GM12878 (cell line): ENCODE results near the gene VNN1. TPM values are rescaled to one million over a fixed set of nuclear protein-coding genes. Genes with fewer than 3 reads are reported as not detected.

Experiments
- ATAC-seq: fragments of 200-7000 bp; cut with Tn5 transposase; 3 replicates; pipeline ENCODE4 v1.9.1; 2020; ENCODE audit warnings: mild to moderate bottlenecking, moderate library complexity
- BruUV-seq: library from RNA; stranded (reverse); fragments of 400-500 nt; replicated peaks from 2 replicates; lab custom pipeline; 2021; lab: Mats Ljungman, UMichigan
- CTCF ChIA-PET: fragments of 300-600 bp; sonication (Branson Sonifier 250); formaldehyde crosslinking; extraction: SDS; loops from one replicate; lab custom pipeline; 2021; ENCODE audit warnings: inconsistent platforms; lab: Yijun Ruan, JAX
- POLR2A ChIA-PET: fragments of 350-600 bp; formaldehyde crosslinking; extraction: SDS; loops from one replicate; lab custom pipeline; 2021; ENCODE audit warnings: inconsistent platforms; lab: Charles Lee
- RAD21 ChIA-PET: fragments of 300-600 bp; sonication (Branson Sonifier 250); formaldehyde crosslinking; loops from one replicate; lab custom pipeline; 2023; ENCODE audit warnings: antibody characterized with exemption; ENCODE audit not compliant: unreplicated experiment; lab: Charles Lee
- SMC1A ChIA-PET: fragments of 300-600 bp; sonication (Branson Sonifier 250); formaldehyde crosslinking; loops from one replicate; lab custom pipeline; 2023; ENCODE audit not compliant: unreplicated experiment, uncharacterized antibody; lab: Charles Lee
- DNase-seq: peaks from one replicate; pipeline ENCODE4 v3.0.0-alpha.2; 2011; ENCODE audit warnings: low read depth, low spot score
- FAIRE-seq: peaks from 3 replicates; lab custom pipeline; 2011; peaks lifted over from hg19 to GRCh38; lab: Jason Lieb, UNC
- H2AFZ ChIP-seq: 2 replicates; pipeline ENCODE4 v1.6.0; 2011; ENCODE audit warnings: low read depth, low read length, control low read depth; ENCODE audit not compliant: control insufficient read depth
- H3K27ac ChIP-seq: 2 replicates; pipeline ENCODE4 v1.5.1; 2011; ENCODE audit warnings: control low read depth; ENCODE audit not compliant: control insufficient read depth, insufficient read depth
- H3K27me3 ChIP-seq, 2 experiments: replicated peaks in 1 of 2; 2 replicates each; pipeline versions ENCODE4 v1.6.0 to v1.6.1; 2011; ENCODE audit warnings: low read length in 1 of 2; ENCODE audit not compliant: control insufficient read depth in 2 of 2, insufficient read depth in 2 of 2
- H3K36me3 ChIP-seq, 2 experiments: 2 replicates each; pipeline ENCODE4 v1.5.1; 2011; ENCODE audit warnings: low read length in 1 of 2; ENCODE audit not compliant: control insufficient read depth in 2 of 2, insufficient read depth in 2 of 2
- H3K4me1 ChIP-seq: 2 replicates; pipeline ENCODE4 v1.6.1; 2011; ENCODE audit warnings: mild to moderate bottlenecking, low read length, moderate library complexity, mixed read lengths; ENCODE audit not compliant: control insufficient read depth, insufficient read depth
- H3K4me2 ChIP-seq: 2 replicates; pipeline ENCODE4 v1.6.0; 2011; ENCODE audit warnings: control low read depth; ENCODE audit not compliant: control insufficient read depth, insufficient read depth
- H3K4me3 ChIP-seq: fragments of 200-600 bp; sonication (generic); 2 replicates; pipeline ENCODE4 v1.5.1; 2016
- H3K79me2 ChIP-seq: 2 replicates; pipeline ENCODE4 v1.6.0; 2011; ENCODE audit warnings: low read length; ENCODE audit not compliant: control insufficient read depth, insufficient read depth
- H3K9ac ChIP-seq: 2 replicates; pipeline ENCODE4 v1.8.0; 2011; ENCODE audit warnings: low read length, control low read depth, mixed read lengths; ENCODE audit not compliant: control insufficient read depth, insufficient read depth
- H3K9me3 ChIP-seq: replicated peaks from 3 replicates; pipeline ENCODE4 v1.5.1; 2011; ENCODE audit warnings: mild to moderate bottlenecking, low read length; ENCODE audit not compliant: control insufficient read depth, insufficient read depth
- H4K20me1 ChIP-seq: 2 replicates; pipeline ENCODE4 v1.6.0; 2011; ENCODE audit not compliant: control insufficient read depth, insufficient read depth
- CEBPB ChIP-seq, 2 experiments: fragments of 150-350 bp in 1 of 2; IDR thresholded peaks; 2 replicates each; pipeline ENCODE4 v1.6.1; 2012 to 2014; ENCODE audit warnings: low read depth in 2 of 2, low read length in 2 of 2, borderline replicate concordance in 1 of 2, inconsistent platforms in 1 of 2
- EP300 ChIP-seq, 2 experiments: fragments of 150-350 bp in 1 of 2; IDR thresholded peaks; 2 replicates each; pipeline ENCODE4 v1.6.1; 2011 to 2012; ENCODE audit warnings: low read depth in 2 of 2, low read length in 2 of 2, borderline replicate concordance in 1 of 2, improper control_type of control experiment in 1 of 2, inconsistent platforms in 1 of 2; ENCODE audit not compliant: control insufficient read depth in 1 of 2
- GABPA ChIP-seq: IDR thresholded peaks from 2 replicates; pipeline ENCODE4 v1.6.1; 2014; ENCODE audit warnings: antibody characterized with exemption, low read depth, mild to moderate bottlenecking, inconsistent platforms
- MYC ChIP-seq: IDR thresholded peaks from 2 replicates; pipeline ENCODE4 v1.6.1; 2011; ENCODE audit warnings: mild to moderate bottlenecking, low read length, moderate library complexity, inconsistent platforms; ENCODE audit not compliant: insufficient read depth, insufficient replicate concordance, insufficient read length, severe bottlenecking
- PML ChIP-seq: IDR thresholded peaks from 2 replicates; pipeline ENCODE4 v1.6.1; 2012; ENCODE audit warnings: low read length, inconsistent platforms
- POLR2AphosphoS2 ChIP-seq: IDR thresholded peaks from 2 replicates; pipeline ENCODE4 v1.6.1; 2011; ENCODE audit warnings: low read depth, mild to moderate bottlenecking, low read length, improper control_type of control experiment, moderate library complexity
- TCF12 ChIP-seq: IDR thresholded peaks from 2 replicates; pipeline ENCODE4 v1.6.1; 2011; ENCODE audit warnings: low read depth, mild to moderate bottlenecking, low read length
- ZNF217 ChIP-seq: fragments of 450-650 bp; IDR thresholded peaks from 2 replicates; pipeline ENCODE4 v1.6.1; 2017; ENCODE audit warnings: antibody characterized with exemption, mild to moderate bottlenecking
- WGBS: methylation state at CpG from one replicate; pipeline ENCODE4 v1.1.6; 2016; ENCODE audit warnings: low lambda C conversion rate; ENCODE audit not compliant: insufficient replicate concordance, insufficient coverage; ENCODE audit errors: missing lambda C conversion rate; 5-methylcytosine and 5-hydroxymethylcytosine counted together
- in situ Hi-C: fragments of 300-500 bp; cut with MboI; formaldehyde crosslinking; loops from 9 replicates; pipeline ENCODE4 v1.14.3; 2018; ENCODE audit warnings: mixed read lengths
- intact Hi-C: fragments of 100-400 bp; cut with micrococcal nuclease; formaldehyde crosslinking; loops from one replicate; pipeline ENCODE4 v1.14.2; 2022; ENCODE audit not compliant: unreplicated experiment
- polyA plus RNA-seq, 11 experiments: library from polyadenylated mRNA; depleted of rRNA in 4 of 11; unstranded in 6 of 11; stranded (reverse) in 5 of 11; fragments of >200 nt; fragmentation: Nextera tagmentation in 4 of 11; fragmentation: Illumina TruSeq in 1 of 11; extraction: Ambion mirVana in 4 of 11; extraction: Trizol in 1 of 11; gene quantifications; 1 replicate in 1 of 11; 2 replicates in 10 of 11; pipeline versions ENCODE4 v1.2.1 to v1.2.3, GENCODE V29; 2011 to 2016; ENCODE audit warnings: inconsistent platforms in 2 of 11, missing spikeins in 2 of 11, low read depth in 1 of 11
- total RNA-seq, 4 experiments: library from RNA; depleted of rRNA in 3 of 4; stranded (reverse); fragments of >200 nt in 3 of 4; fragmentation: Illumina TruSeq in 1 of 4; extraction: Trizol in 1 of 4; gene quantifications; 2 replicates each; pipeline versions ENCODE4 v1.2.1 to v1.2.3, GENCODE V29; 2013 to 2021
- TF ChIP-seq, protein P1 (sequence below): IDR thresholded peaks from 2 replicates; pipeline ENCODE4 v1.6.1; 2011; ENCODE audit warnings: borderline replicate concordance, low read depth, mild to moderate bottlenecking, moderate library complexity, low read length; ENCODE audit not compliant: insufficient read depth, poor library complexity, severe bottlenecking
- TF ChIP-seq, protein P2 (sequence below): fragments of 450-650 bp; IDR thresholded peaks from 2 replicates; pipeline ENCODE4 v1.6.1; 2017; ENCODE audit warnings: mild to moderate bottlenecking, low read depth, inconsistent platforms; ENCODE audit not compliant: poor library complexity, severe bottlenecking
- TF ChIP-seq, protein P3 (sequence below): fragments of 450-650 bp; IDR thresholded peaks from 2 replicates; pipeline ENCODE4 v1.6.1; 2017; ENCODE audit warnings: mild to moderate bottlenecking, moderate library complexity
- TF ChIP-seq, protein P4 (sequence below), 3 experiments: IDR thresholded peaks in 2 of 3; conservative IDR thresholded peaks in 1 of 3; 2 replicates each; pipeline ENCODE4 v1.5.1; 2011; ENCODE audit warnings: low read depth in 3 of 3, low read length in 3 of 3, mild to moderate bottlenecking in 3 of 3, control low read depth in 2 of 3, moderate library complexity in 2 of 3, inconsistent platforms in 1 of 3, mixed read lengths in 1 of 3; ENCODE audit not compliant: control insufficient read depth in 2 of 3, insufficient read depth in 1 of 3; ENCODE audit errors: extremely low read depth in 1 of 3

Gene VNN1
- total and polyA plus RNA-seq, 10 of the 15 experiments (the other 5 are each of a cell fraction or from before 2014, with no cell fraction given): not detected

DNA sequence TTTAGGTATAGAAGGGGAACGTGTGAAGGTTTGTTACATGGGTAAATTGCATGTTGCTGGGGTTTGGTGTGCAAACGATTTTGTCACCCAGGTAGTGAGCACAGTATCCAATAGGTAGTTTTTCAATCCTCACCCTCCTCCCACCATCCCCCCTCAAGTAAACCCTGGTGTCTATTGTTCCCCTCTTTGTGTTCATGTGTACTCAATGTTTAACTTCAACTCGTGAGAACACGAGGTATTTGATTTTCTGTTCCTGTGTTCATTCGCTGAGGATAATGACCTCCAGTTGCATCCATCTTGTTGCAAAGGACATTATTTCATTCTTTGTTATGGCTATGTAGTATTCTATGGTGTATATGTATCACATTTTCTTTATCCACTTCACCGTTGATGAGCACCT is 11.6 kb upstream of the VNN1 start:
- peaks cover 7% of the 10 kb centered on the region; the same call in 1 of the 2 replicates for H3K4me1 ChIP-seq
- FAIRE-seq (no peak), ATAC-seq (no peak), DNase-seq (no peak)
- no peaks in the 10 kb centered on the region for H4K20me1 ChIP-seq
- H3K36me3 ChIP-seq: no peaks in the 10 kb centered on the region
- 0 out of 2 replicates have a peak overlapping the region, but pooled peaks have one; percentile 18 for H3K4me2 ChIP-seq
- WGBS: 64% methylated on average over 6 of the region's 6 CpGs
- ChIA-PET CTCF (interaction anchor here (0.6 to 2.0 kb wide), 2 partner anchors 56 to 234 kb away, joined by 3 to 9 read pairs; no protein-coding TSS in a partner anchor), SMC1A (interaction anchor here (0.8 to 2.3 kb wide), 2 partner anchors 13 to 70 kb away, joined by 3 to 13 read pairs; no protein-coding TSS in a partner anchor), POLR2A (no interaction called here), RAD21 (no interaction called here)
- H3K4me3 ChIP-seq: no peak overlapping the region
- no peak overlapping the region for H3K27ac ChIP-seq
- no peaks in the 10 kb centered on the region for H3K9me3 ChIP-seq
- H2AFZ ChIP-seq: no peak overlapping the region
- intact Hi-C loops (no loop called here), in situ Hi-C loops (no loop called here)
- H3K9ac ChIP-seq: no peak overlapping the region
- H3K27me3 ChIP-seq: no peaks in the 10 kb centered on the region
- H3K79me2 ChIP-seq: no peaks in the 10 kb centered on the region
- BruUV-seq: no TSS peak
- TF ChIP-seq, protein P1, sequence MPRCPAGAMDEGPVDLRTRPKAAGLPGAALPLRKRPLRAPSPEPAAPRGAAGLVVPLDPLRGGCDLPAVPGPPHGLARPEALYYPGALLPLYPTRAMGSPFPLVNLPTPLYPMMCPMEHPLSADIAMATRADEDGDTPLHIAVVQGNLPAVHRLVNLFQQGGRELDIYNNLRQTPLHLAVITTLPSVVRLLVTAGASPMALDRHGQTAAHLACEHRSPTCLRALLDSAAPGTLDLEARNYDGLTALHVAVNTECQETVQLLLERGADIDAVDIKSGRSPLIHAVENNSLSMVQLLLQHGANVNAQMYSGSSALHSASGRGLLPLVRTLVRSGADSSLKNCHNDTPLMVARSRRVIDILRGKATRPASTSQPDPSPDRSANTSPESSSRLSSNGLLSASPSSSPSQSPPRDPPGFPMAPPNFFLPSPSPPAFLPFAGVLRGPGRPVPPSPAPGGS: no peak
- TF ChIP-seq CEBPB (IDR thresholded peaks at IDR 0.05; ENCODE audit: borderline replicate concordance in 1 of 2, low read depth in 2 of 2, low read length in 2 of 2): no peak
- TF ChIP-seq GABPA: no peak
- no peak for TF ChIP-seq PML
- TF ChIP-seq, protein P2, sequence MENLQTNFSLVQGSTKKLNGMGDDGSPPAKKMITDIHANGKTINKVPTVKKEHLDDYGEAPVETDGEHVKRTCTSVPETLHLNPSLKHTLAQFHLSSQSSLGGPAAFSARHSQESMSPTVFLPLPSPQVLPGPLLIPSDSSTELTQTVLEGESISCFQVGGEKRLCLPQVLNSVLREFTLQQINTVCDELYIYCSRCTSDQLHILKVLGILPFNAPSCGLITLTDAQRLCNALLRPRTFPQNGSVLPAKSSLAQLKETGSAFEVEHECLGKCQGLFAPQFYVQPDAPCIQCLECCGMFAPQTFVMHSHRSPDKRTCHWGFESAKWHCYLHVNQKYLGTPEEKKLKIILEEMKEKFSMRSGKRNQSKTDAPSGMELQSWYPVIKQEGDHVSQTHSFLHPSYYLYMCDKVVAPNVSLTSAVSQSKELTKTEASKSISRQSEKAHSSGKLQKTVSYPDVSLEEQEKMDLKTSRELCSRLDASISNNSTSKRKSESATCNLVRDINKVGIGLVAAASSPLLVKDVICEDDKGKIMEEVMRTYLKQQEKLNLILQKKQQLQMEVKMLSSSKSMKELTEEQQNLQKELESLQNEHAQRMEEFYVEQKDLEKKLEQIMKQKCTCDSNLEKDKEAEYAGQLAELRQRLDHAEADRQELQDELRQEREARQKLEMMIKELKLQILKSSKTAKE: no peak
- no peak for TF ChIP-seq MYC
- TF ChIP-seq ZNF217: no peak
- TF ChIP-seq, protein P3, sequence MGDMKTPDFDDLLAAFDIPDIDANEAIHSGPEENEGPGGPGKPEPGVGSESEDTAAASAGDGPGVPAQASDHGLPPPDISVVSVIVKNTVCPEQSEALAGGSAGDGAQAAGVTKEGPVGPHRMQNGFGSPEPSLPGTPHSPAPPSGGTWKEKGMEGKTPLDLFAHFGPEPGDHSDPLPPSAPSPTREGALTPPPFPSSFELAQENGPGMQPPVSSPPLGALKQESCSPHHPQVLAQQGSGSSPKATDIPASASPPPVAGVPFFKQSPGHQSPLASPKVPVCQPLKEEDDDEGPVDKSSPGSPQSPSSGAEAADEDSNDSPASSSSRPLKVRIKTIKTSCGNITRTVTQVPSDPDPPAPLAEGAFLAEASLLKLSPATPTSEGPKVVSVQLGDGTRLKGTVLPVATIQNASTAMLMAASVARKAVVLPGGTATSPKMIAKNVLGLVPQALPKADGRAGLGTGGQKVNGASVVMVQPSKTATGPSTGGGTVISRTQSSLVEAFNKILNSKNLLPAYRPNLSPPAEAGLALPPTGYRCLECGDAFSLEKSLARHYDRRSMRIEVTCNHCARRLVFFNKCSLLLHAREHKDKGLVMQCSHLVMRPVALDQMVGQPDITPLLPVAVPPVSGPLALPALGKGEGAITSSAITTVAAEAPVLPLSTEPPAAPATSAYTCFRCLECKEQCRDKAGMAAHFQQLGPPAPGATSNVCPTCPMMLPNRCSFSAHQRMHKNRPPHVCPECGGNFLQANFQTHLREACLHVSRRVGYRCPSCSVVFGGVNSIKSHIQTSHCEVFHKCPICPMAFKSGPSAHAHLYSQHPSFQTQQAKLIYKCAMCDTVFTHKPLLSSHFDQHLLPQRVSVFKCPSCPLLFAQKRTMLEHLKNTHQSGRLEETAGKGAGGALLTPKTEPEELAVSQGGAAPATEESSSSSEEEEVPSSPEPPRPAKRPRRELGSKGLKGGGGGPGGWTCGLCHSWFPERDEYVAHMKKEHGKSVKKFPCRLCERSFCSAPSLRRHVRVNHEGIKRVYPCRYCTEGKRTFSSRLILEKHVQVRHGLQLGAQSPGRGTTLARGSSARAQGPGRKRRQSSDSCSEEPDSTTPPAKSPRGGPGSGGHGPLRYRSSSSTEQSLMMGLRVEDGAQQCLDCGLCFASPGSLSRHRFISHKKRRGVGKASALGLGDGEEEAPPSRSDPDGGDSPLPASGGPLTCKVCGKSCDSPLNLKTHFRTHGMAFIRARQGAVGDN: no peak
- TF ChIP-seq EP300 (IDR thresholded peaks at IDR 0.05; ENCODE audit: borderline replicate concordance in 1 of 2, control insufficient read depth in 1 of 2, low read depth in 2 of 2, low read length in 2 of 2): no peak
- TF ChIP-seq TCF12: no peak
- no peak for TF ChIP-seq POLR2AphosphoS2
- TF ChIP-seq, protein P4, sequence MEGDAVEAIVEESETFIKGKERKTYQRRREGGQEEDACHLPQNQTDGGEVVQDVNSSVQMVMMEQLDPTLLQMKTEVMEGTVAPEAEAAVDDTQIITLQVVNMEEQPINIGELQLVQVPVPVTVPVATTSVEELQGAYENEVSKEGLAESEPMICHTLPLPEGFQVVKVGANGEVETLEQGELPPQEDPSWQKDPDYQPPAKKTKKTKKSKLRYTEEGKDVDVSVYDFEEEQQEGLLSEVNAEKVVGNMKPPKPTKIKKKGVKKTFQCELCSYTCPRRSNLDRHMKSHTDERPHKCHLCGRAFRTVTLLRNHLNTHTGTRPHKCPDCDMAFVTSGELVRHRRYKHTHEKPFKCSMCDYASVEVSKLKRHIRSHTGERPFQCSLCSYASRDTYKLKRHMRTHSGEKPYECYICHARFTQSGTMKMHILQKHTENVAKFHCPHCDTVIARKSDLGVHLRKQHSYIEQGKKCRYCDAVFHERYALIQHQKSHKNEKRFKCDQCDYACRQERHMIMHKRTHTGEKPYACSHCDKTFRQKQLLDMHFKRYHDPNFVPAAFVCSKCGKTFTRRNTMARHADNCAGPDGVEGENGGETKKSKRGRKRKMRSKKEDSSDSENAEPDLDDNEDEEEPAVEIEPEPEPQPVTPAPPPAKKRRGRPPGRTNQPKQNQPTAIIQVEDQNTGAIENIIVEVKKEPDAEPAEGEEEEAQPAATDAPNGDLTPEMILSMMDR (IDR thresholded peaks at IDR 0.05 in 2 of 3, conservative IDR thresholded peaks at IDR 0.05 in 1 of 3; ENCODE audit: control insufficient read depth in 2 of 3, extremely low read depth in 1 of 3, insufficient read depth in 1 of 3, low read depth in 3 of 3, low read length in 3 of 3): no peak
